Measurements from ENCODE around the gene NSD2.

GRCh38 chr4:1980561-1981041, 109.4 kb downstream of the NSD2 start:
- TF ChIP-seq CTCF (IDR thresholded peaks at IDR 0.05; ENCODE audit: borderline replicate concordance, extremely low read depth, low read length, poor library complexity, severe bottlenecking): no peak
- TF ChIP-seq EZH2 (IDR thresholded peaks at IDR 0.05; ENCODE audit: borderline replicate concordance, low read depth, low read length, severe bottlenecking): no peak

Measured in DND-41 (cell line).